ENCODE measurements around the gene ERI3. TPM values are rescaled to one million over a fixed set of nuclear protein-coding genes. Genes with fewer than 3 reads are reported as not detected.

ERI3 gene
- total RNA-seq, 1 experiment from 2014 or later = 83.4 TPM

DNA sequence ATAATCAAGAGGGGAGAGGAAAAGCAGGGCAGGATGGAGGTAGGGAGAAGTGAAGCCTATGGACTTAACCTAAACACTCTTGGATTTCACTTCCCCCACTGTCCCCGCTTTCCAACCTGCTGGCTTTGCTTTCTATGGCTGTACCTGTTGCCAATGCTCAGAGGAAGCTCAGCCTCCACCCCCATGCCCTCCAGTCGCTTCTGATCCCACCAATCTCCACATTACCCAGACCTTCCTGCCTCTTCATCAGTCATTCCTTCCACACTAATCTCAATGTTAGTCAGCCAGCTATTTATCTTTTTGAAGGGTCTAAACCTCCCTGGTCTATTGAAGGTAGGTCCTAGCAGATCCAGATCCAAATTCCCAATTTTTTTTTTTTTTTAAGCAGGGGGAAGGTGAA lies 24.1 kb downstream of the ERI3 start:
- POLR2A ChIA-PET = interaction anchor here (0.6 to 6.3 kb wide), 7 partner anchors 11 to 267 kb away, joined by 3 to 66 read pairs (median 3); partner anchors contain the start of gene ERI3
- TF ChIP-seq, protein P1, sequence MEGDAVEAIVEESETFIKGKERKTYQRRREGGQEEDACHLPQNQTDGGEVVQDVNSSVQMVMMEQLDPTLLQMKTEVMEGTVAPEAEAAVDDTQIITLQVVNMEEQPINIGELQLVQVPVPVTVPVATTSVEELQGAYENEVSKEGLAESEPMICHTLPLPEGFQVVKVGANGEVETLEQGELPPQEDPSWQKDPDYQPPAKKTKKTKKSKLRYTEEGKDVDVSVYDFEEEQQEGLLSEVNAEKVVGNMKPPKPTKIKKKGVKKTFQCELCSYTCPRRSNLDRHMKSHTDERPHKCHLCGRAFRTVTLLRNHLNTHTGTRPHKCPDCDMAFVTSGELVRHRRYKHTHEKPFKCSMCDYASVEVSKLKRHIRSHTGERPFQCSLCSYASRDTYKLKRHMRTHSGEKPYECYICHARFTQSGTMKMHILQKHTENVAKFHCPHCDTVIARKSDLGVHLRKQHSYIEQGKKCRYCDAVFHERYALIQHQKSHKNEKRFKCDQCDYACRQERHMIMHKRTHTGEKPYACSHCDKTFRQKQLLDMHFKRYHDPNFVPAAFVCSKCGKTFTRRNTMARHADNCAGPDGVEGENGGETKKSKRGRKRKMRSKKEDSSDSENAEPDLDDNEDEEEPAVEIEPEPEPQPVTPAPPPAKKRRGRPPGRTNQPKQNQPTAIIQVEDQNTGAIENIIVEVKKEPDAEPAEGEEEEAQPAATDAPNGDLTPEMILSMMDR (IDR thresholded peaks at IDR 0.05; ENCODE audit: unreplicated experiment) = no peak
- H3K4me1 Mint-ChIP-seq (ENCODE audit: insufficient read depth, unreplicated experiment) = peaks cover 49% of the 10 kb centered on the region

DNA sequence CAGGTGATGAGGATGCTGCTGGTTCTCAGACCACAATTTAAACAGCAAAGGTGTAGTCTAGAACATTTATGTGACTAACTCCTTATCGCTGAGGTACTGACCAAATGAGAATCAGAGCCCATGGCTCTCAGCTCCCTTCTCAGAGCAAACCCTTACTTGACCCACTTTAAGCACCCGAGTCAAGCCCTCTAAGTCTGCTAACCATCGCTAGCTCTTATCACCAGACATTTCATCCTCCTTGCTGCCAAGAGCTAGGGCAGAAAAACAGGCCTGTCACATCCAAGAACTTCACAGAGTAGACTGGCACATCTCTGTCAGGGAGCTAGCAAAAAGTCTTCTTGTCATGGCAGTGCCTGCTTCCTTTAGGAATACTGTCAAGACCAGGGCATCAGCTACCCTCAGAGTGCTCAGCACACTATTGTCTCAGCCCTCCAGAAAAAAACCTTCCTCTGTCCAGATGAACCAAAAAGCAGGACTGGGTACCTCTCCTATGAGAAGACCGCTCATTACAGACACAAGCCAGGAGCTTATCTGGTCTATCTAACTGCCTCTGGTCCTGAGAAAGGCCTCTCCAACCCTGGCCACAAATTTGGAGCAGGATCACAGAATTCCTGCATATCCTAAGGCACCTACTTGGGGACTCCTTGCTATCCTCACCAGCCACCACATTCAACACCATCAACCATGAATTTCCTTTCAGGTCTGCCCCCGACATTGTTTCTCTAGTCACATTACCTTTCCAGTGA lies 26.2 kb downstream of the ERI3 start:
- H3K9me3 Mint-ChIP-seq (ENCODE audit: unreplicated experiment) = no peaks in the 10 kb centered on the region
- intact Hi-C loops (cut with micrococcal nuclease) = loop anchor here (5.0 to 10.0 kb wide), 2 partner anchors 112 to 234 kb away; no protein-coding TSS in a partner anchor
- H3K27me3 Mint-ChIP-seq (ENCODE audit: insufficient read depth, unreplicated experiment) = no peaks in the 10 kb centered on the region
- DNase-seq (ENCODE audit: unreplicated experiment) = no peak
- POLR2A ChIA-PET = interaction anchor here (0.6 to 6.3 kb wide), 14 partner anchors 9 to 392 kb away, joined by 3 to 66 read pairs (median 6); partner anchors contain the start of gene ERI3
- peaks cover 56% of the 10 kb centered on the region for H3K4me1 Mint-ChIP-seq (ENCODE audit: insufficient read depth, unreplicated experiment)
- peak overlapping the region; percentile 82 for H3K27ac Mint-ChIP-seq (ENCODE audit: low read depth, unreplicated experiment)
- CTCF ChIA-PET = interaction anchor here (0.6 to 1.8 kb wide), 8 partner anchors 10 to 324 kb away, joined by 3 to 6 read pairs (median 4); no protein-coding TSS in a partner anchor
- no TSS peak for BruUV-seq (replicated peaks)
- H3K4me3 Mint-ChIP-seq (ENCODE audit: unreplicated experiment) = no peak overlapping the region
- peaks cover 32% of the 10 kb centered on the region for H3K36me3 Mint-ChIP-seq (ENCODE audit: insufficient read depth, unreplicated experiment)
- TF ChIP-seq, protein P1 (IDR thresholded peaks at IDR 0.05; ENCODE audit: unreplicated experiment) = no peak

More for the DNA sequence above, 24.1 kb downstream of the ERI3 start:
- intact Hi-C loops (cut with micrococcal nuclease) = no loop called here
- Mint-ChIP-seq H3K27ac (ENCODE audit: low read depth, unreplicated experiment) (peak overlapping the region; percentile 82), H3K27me3 (ENCODE audit: insufficient read depth, unreplicated experiment) (no peaks in the 10 kb centered on the region), H3K4me3 (ENCODE audit: unreplicated experiment) (no peak overlapping the region), H3K9me3 (ENCODE audit: unreplicated experiment) (no peaks in the 10 kb centered on the region), H3K36me3 (ENCODE audit: insufficient read depth, unreplicated experiment) (peaks cover 43% of the 10 kb centered on the region)
- CTCF ChIA-PET = interaction anchor here (0.6 to 0.9 kb wide), 3 partner anchors 239 to 321 kb away, joined by 3 read pairs; no protein-coding TSS in a partner anchor
- BruUV-seq (replicated peaks) = no TSS peak
- DNase-seq (ENCODE audit: unreplicated experiment) = no peak

DNA sequence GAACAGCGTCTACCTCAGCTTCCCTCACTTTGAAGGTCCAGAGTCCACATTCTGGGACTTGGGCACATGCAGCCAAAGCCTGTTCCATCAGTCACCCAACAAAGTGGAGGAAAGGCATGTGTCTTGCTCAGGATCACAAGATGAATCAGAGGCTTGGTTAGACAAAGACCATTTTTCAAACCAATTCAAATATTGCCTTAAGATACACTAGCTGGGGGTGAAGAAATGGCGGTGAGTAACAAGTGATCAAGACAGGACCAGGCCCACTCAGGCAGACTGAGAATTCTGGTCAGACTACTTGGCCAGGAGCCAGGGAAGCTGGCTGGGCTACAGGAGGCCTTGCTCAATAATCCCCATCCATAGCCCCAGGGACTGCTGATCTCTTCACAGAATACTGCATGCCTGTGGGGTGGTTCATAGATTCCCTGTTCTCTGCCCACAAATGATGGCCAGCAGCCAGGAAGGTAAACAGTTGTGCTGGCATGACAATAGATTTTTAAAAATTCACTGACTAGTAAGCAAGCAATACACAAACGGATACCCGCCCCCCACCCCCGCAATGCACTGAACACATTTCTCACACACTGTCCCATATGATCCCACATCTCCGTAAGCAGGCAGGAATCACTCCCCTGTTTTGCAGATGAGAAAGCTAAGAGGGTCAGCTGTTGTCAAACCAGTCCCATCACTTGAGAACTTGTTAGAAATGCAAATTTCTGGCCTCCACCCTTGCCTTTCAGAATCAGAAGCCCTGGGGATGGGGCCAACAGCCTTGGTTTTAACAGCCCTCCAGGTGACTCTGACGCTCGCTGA lies 27.2 kb downstream of the ERI3 start:
- Mint-ChIP-seq H3K4me1 (ENCODE audit: insufficient read depth, unreplicated experiment) (peaks cover 61% of the 10 kb centered on the region), H3K4me3 (ENCODE audit: unreplicated experiment) (no peak overlapping the region), H3K27me3 (ENCODE audit: insufficient read depth, unreplicated experiment) (no peaks in the 10 kb centered on the region), H3K36me3 (ENCODE audit: insufficient read depth, unreplicated experiment) (peaks cover 26% of the 10 kb centered on the region), H3K27ac (ENCODE audit: low read depth, unreplicated experiment) (peak overlapping the region; percentile 82), H3K9me3 (ENCODE audit: unreplicated experiment) (no peaks in the 10 kb centered on the region)
- TF ChIP-seq, protein P1 (IDR thresholded peaks at IDR 0.05; ENCODE audit: unreplicated experiment) = no peak
- ChIA-PET CTCF (interaction anchor here (0.5 to 2.0 kb wide), 8 partner anchors 11 to 325 kb away, joined by 3 to 8 read pairs (median 4); no protein-coding TSS in a partner anchor), POLR2A (interaction anchor here (0.6 to 6.3 kb wide), 28 partner anchors 10 to 1562 kb away, joined by 3 to 66 read pairs (median 6); partner anchors contain the start of genes ARMH1, DMAP1, ERI3 and TMEM53)
- intact Hi-C loops (cut with micrococcal nuclease) = loop anchor here (5.0 to 10.0 kb wide), 2 partner anchors 111 to 233 kb away; no protein-coding TSS in a partner anchor
- peak; percentile 100 for DNase-seq (ENCODE audit: unreplicated experiment)
- no TSS peak for BruUV-seq (replicated peaks)
